ENCODE results near the gene HAPLN2.
"Not testable (repeated sequence)": the region's sequence is repeated elsewhere in the genome, so short reads cannot be mapped to it uniquely, and the experiment has no call there.

Gene HAPLN2

DNA sequence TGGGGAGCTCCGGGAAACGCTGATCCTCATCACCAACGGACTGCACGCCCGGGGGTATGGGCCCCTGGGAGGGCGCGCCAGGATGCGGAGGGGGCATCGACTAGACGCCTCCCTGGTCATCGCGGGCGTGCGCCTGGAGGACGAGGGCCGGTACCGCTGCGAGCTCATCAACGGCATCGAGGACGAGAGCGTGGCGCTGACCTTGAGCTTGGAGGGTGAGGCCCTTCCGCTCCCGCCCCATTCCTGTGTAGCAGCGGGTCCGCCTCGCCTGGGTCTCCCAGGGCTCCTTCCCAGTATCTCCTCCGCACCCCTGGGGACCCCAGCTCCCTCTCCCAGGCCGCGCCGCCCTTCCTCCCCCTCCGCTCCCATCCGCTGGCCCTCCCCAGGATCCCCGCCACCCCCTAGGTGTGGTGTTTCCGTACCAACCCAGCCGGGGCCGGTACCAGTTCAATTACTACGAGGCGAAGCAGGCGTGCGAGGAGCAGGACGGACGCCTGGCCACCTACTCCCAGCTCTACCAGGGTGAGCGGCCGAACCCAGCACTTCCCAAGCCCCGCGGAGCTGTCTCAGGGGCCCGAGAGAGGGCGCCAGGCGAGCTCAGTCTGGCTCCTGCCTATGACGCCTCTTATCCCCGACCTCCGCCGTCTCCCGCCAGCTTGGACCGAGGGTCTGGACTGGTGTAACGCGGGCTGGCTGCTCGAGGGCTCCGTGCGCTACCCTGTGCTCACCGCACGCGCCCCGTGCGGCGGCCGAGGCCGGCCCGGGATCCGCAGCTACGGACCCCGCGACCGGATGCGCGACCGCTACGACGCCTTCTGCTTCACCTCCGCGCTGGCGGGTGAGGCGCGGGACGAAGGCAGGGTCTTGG is 5.0 kb downstream of the HAPLN2 start:
- peak; percentile 75 for DNase-seq

DNA sequence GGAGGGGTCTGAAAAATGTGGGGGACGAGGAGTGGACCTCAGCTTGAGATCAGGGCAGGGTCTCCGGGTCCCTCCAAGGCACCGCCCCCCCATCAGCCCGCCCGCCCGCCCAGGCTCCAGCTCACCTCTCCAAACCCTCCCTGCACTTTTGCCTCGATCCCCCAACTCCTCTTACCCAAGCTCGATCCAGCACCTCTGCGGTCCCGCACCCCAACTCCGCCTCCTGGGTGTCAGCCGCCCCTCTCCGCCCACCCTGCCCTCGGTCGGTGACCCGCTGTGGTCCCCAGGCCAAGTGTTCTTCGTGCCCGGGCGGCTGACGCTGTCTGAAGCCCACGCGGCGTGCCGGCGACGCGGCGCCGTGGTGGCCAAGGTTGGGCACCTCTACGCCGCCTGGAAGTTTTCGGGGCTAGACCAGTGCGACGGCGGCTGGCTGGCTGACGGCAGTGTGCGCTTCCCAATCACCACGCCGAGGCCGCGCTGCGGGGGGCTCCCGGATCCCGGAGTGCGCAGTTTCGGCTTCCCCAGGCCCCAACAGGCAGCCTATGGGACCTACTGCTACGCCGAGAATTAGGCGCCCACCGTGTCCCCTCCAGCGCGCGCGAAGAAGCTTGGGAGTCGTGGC is 5.7 kb downstream of the HAPLN2 start:
- DNase-seq = peak; percentile 33

DNA sequence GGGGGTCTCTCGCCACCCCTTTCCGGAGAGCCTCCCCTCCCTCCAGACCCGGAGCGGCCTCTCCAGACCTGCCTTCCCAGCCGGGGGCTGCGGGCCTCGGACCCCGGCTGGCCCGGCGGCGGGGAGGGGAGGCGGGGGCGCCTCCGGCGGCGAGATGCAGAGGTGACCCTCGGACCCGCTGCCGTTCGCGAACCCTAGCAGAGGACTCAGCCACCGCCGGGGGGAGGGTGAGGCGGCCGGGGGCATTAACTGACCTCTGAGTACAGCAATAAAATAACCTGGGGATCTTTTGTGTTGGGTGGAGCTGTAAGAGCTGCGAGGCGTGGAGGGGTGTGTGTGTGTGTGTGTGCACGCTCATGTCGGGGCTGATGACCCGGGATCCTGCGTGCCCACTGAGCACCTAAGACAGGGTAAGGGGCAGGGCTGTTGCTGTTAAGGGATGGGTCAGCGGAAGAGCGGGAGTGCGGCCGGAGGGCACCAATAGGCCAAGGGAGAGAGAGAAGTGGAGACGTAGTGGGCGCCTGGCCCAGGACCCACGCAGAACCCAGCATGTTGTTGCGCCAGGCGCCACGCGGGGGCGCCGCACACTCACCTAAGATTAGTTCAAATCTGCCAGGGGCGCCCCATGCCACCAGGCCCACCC is 6.3 kb downstream of the HAPLN2 start:
- peak; percentile 67 for DNase-seq

DNA sequence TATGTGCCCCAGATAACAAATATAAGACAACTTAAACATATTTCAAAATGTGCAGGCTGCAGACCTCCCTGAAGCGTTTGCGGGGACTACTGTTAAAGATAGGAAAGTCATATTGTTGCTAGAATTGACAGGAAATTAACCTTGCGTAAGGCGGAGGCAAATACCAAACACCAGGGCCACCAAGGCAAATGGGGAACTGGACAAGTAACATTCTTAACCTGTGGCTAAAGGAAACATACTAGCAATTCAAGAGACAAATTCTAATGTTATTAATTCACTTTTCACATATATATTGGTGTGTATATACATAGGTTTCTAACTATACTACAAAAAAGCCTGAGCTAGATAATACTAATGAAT is 6.8 kb downstream of the HAPLN2 start:
- no peak for DNase-seq

DNA sequence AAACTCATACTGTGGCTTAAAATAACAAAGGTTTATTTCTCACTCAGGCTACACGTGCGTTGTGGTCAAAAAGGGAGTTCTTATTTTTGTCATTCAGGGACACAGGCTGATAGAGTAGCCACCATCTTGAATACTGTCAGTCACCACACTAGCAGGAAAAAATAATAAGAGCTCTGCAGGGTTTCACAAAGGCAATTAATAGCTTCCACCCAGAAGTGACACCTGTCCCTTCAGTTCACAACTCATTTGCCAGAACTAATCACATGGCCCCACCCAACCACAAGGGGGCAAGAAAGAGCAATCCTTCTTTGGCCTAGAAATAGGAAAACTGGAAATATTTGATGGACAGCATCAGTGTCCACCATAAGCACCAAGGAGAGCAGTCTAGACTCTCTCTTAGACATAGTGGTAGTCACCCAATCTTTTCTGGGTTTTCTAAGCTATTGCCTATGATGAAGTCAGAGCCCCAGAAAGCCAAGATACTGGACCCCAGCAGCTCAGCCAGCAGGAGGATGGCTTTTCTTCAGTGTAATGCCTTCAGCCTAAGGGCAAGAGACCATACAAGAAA is 8.2 kb downstream of the HAPLN2 start:
- peak; percentile 75 for DNase-seq

DNA sequence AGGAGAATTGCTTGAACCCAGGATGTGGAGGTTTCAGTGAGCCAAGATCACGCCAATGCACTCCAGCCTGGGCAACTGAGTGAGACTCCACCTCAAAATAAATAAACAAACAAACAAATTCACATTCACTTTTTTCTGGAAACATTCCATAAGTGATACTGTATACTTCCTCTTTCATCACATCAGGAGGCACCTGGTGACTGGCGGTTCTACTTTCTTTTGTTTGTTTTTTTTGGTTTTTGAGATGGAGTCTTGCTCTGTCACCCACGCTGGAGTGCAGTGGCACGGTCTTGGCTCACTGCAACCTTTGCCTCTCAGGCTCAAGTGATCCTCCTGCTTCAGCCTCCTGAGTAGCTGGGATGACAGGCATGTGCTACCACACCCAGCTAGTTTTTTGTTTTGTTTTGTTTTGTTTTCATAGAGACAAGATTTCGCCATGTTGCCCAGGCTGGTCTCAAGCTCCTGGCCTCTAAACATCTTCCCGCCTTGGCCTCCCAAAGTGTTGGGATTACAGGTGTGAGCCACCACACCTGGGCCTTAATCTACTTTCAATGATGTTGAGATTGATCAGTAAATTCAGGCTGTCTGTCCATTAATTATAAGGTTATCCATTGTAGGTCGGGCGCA is 10.7 kb downstream of the HAPLN2 start:
- no peak for DNase-seq

DNA sequence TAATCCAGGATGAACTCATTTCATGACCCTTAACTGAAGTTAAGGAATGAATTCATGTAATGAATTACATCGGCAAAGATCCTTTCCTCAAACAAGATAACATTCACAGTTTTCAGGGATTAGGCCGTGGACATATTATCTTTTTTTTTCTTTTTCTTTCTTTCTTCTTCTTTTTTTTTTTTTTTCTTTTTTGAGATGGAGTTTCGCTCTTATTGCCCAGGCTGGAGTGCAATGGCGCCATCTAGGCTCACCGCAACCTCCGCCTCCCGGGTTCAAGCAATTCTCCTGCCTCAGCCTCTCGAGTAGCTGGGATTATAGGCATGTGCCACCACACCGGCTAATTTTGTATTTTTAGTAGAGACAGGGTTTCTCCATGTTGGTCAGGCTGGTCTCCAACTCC is 11.9 kb downstream of the HAPLN2 start:
- not testable (repeated sequence) for DNase-seq

DNA sequence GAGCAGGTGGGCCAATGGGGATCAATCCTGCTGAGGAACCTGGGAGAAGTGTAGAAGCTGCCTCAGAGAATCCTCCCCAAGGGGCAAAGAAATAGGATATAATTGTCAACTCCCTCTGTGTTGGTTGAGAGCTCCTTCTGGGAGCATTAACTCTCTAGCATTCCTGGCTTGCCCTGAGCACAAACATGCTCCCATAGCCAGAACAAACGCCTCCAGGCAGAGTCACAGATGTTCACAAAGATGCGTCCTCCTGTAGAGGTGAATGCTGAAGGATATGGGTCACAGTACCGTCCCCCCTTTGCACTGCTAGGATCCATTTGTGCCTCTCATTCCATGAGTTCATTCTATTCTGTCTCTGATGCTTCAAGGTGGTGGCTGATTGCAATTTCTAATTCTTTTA is 13.1 kb downstream of the HAPLN2 start:
- DNase-seq = peak; percentile 84

DNA sequence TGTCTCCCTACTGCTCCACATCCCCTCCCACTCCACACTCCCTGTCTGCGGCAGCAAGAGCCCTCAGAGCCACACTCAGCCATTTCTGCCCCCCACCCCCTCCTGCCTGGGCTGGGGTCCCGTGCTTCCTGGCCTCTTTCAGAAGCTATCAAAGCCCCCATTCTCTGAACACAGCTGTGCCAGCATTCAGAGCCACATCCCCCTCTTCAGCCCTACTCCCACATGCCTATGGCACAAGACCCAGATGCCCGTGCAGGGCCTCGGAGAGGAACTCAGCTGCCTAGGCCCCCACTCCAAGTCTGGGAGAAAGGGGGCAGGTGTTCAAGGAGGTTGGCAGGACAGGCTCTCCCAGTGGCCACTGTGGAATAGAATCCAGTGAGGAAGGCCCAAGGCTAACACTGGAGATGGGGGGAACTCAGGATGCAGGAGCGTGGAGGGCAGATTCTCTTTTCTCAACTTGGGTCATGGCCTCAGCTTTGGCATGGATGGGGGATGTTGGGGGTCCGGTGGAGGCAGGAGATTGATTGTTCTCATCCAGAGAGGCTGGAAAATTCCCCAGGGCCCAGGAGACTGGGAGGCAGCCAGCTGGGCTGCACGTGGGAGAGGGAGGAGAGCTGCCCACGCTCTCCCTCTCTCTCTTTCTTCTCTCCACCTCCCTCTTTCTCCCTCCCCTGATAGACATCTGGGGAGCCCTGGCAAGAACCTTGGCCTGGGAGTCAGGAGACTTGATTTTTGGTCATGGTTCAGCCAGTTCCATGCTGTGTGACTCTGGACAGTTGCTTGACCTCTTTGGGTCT is 19.2 kb downstream of the HAPLN2 start:
- peak; percentile 27 for DNase-seq

DNA sequence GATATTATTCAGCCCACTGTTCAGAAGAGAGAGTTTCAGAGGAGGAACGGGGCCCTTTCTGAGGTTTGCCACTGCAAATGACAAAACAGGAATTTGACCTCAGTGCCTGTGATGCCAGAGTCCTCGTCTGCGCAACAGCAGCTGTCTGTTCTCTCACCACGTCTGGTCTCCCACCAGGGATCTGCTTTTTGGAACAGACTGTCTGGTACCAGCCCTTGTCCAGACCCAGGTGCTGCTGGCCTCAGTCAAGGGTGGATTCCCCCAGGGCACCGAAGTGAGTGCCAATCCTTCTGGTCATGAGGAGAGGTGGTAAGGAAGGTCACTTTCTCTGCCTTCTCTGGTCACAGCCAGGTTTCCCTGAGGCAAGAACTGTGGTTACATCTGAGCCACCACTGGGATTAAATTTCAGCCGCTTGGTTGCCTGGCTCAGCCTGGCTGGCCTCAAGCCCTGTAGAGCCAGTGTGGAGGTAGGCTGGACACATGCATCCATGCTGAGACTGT is 20.4 kb downstream of the HAPLN2 start:
- DNase-seq = peak; percentile 38

DNA sequence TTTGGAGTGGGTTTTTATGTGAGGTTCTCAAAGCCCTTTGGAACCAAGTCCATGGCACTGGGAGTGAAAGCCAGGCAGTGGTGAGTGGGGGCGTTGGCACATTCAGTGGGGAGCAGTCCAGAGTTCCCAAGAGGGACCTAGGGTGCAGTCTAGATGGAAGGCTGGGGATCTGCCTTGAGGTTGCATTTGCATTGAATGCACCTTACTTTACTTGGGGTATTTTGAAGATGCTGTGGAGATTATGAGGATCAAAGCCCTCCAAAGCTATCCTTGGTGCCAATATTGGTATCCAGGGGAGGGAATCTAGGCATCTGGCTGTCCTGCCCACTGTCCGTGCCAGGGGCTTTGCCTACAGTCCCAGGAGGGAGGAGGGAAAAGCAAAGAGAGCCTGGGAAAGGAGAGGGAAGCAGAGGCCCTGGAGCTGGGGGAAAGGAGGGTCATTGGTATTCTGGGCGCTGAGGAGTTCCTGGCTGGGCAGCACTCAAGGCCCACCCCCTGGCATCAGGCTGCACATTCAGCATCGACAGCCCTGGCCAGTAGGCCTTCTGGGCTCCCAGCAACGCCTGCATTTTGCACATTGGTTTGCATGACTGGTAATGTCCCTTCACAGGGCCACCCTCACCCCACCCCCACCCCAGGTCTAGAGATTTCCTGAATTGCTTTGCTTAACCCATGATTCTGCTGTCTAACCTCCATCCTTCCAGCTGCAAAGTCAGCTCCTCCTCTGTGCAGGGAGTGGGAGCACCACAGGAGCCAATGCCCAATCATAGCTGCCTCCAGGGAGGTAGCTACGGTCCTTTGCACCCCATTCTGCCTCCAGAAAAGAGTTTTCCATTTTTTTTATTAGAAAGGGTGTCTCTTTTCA is 21.9 kb downstream of the HAPLN2 start:
- no peak for DNase-seq

DNA sequence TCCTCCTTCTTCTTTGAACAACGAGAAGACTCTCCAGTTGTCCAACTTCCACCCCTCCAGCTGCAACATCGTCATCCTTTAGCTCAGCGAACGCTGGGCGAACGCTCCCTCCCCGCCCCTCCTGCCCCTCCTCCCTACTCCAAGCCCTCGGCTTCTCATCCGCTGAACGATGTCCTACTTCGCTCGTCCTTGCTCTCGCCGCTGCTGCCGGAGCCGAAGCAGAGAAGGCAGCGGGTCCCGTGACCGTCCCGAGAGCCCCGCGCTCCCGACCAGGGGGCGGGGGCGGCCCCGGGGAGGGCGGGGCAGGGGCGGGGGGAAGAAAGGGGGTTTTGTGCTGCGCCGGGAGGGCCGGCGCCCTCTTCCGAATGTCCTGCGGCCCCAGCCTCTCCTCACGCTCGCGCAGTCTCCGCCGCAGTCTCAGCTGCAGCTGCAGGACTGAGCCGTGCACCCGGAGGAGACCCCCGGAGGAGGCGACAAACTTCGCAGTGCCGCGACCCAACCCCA is 22.6 kb downstream of the HAPLN2 start, which contains the start of gene BCAN:
Gene BCAN (plus strand): TSS at position 357 of the 504 bp plus-strand sequence. CDS start 3,938 bp downstream, outside the sequence.
- peak; percentile 72 for DNase-seq

DNA sequence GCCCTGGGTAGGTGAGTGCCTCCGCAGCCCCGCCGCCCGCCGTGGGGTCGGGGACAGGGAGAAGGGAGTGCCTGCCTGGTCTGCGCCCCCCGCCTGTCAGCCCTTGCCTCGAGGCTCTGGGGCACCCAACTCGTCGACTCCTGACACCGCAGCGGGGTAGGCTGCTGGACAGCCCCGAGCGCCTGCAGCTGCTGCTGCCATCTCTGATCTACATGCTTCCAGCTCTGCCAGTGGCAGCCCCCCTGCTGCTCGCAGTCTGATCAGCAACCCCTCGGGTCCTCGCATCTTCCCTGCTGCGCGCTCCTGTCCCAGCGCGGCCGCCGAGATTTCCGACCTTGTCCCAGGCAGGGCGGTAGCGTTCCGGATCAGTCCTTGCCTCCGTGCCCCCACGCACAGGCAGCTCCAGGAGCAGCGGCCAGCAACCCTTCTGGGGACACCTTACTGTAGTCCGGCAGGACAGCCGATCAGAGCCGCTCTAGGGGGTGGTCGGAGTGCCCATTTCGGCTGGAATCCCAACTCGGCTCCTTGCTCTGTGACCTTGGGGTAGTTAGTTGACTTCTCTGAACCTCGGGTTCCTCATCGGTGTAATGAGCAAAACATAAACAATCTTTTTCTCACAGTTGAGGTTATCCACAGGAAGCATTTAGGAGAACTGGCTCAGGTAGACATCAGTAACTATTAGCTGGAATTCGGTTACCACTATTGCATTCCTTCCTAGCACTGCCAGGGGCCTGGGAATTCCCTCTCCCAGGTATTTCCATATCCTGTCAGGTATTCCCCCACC is 23.2 kb downstream of the HAPLN2 start:
- DNase-seq = peak; percentile 49

DNA sequence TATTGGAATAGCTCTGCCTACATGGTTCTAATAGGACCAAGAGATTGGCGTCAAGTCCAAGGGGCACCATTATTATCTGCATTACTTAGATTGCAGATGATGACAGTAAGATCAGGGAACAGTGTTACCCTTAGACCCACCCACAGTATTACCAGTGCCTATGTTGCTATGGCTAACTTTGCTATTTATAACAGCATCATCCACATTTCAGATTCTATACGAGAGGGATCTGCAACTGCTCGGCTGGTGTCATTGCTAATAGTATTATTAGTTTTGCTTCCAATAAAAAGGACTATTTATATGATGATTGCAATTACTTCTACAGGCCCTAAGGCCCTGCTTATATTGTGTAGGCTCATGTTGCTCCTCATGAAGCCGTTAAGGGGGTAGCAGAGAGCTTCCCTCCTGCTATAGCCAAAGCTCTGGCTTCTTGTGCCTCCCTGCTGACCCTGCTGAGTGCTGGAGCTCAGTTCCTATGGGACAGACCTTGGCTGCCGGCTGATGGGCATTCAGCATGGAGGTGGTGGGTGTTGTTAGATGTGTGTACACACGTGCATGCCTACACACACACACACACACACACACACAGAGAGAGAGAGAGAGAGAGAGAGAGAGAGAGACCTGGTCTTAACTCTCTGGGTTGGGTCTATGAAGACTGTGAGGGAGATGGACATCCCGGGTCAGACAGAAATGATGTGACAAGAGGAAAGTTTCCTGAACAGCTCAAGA is 24.0 kb downstream of the HAPLN2 start:
- DNase-seq = no peak

DNA sequence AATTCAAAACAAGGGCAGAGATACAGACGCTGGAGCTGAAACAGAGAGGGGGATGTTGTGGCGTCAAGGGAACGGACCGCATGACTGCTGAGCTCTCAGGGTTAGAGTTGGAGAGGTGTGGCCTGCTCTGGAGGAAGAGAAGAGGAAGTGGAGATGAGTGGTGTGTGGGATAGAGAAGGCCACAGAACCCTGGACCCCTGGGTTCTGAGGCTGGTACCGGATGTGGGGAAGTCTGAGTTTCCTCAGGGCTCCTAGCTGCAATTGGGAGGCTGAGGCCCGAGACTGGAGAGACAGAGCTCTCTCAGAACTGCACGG is 24.5 kb downstream of the HAPLN2 start:
- no peak for DNase-seq

DNA sequence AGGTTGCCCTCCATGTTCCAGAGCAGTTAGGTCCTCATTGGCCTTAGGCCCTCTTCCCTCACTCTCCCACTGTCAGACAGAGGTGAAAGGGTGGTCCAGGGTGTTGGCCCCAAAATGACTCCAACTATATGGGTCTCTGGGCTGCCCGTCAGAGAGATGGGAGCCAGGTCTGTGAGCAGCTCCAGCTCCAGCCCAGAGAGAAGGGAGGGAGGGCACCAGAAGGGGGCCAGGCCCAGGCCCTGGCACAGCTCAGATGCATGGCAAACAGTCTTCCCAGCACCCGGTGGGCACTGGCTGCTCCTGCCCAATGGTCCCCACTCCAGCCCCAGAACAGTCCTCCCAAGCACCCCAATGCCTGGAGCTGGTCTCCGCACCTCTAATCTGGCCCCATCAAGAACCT is 24.9 kb downstream of the HAPLN2 start:
- DNase-seq = no peak

DNA sequence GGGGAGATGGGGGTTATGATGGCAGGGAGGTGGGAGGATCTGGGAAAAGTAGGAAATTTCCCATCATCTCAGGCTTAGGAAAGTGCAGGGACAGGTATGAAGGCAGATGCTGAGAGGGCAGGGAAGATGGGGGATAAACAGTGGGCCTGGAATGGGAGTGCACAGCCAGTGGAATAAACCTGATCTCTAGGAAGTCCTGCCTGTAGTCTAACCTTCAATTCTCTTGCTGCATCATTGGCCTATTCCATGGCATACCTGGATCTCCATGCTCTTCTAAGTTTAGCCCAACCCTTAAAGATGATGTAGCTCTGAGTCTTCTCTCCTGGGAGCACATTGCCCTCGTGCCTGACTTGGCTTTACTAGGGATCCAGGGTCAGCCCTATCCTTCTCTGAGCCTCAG is 25.4 kb downstream of the HAPLN2 start:
- DNase-seq = no peak

DNA sequence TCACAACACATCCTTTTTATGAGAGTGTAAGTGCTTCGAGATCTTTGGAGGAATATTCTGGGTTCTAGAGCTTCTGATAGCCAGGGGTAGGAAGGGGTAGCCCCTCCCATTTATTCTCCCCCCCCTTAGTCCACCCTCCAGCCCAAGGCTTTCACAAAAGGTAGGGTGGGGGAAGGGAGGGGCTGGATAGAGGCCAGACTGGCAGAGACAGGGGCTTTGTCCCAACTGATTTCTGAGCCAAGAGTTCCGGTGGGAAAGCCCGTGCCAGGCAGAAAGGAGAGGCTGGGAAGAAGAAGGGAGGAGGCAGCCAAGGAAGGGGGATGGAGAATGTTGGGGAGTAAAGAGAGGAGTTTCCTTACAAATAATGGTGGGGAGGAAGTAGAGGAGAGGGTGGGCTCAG is 25.8 kb downstream of the HAPLN2 start:
- no peak for DNase-seq

DNA sequence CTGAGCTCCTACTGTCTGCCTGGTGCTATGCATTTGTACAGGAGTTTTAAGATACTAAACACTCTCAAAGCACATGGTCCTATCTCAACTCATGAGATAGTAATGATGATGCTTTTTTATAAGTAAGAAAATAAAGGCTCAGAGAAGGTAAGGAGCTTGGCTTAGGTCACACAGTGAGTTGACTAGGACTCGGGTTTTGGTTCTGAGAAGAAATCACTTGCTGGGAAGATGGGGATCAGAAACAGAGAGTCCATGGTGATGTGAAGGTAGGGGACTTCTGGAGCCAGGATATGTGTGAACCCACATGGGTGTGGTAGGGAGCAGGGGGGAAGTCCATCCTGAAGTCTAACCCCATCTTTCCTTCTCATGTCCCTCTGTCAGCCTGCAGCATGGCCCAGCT is 26.5 kb downstream of the HAPLN2 start:
- no peak for DNase-seq
